Skin epidermis (tissue), 12 donors: Measurements from ENCODE around the gene TASL.
A peak's percentile ranks its signal among the peaks of the same experiment; 100 is the strongest.
"Not testable (repeated sequence)": the region's sequence is repeated elsewhere in the genome, so short reads cannot be mapped to it uniquely, and the experiment has no call there.

Experiments
- H3K27ac ChIP-seq, 21 experiments: fragments of 200-600 bp; sonication (generic) in 11 of 21; one replicate each; pipeline ENCODE4 v1.5.0; 2020; ENCODE audit warnings: mild to moderate bottlenecking in 3 of 21, inconsistent platforms in 2 of 21, moderate library complexity in 2 of 21
- H3K4me3 ChIP-seq, 7 experiments: fragments of 200-600 bp; sonication (generic) in 2 of 7; one replicate each; pipeline ENCODE4 v1.5.0; 2020; ENCODE audit warnings: inconsistent platforms in 2 of 7, mild to moderate bottlenecking in 2 of 7, moderate library complexity in 1 of 7

Gene TASL

DNA sequence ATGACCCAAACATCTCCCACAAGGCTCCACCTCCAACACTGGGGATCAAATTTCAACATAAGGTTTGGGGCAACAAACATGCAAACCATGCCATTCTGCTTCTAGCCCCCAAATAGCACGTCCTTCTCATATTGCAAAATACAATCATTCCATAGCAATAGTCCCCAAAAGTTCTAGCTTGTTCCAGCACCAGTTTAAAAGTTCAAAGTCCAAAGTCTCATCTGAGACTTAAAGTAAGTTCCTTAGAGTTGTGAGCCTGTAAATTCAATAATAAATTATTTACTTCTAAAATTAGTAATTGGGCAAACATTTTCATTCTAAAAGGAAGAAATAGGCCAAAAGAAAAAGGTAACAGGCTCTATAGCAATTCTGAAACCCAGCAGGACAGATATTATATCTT lies 8.9 kb upstream of the TASL start:
- Histone ChIP-seq H3K27ac (no peak overlapping the region), H3K4me3 (no peak overlapping the region)

DNA sequence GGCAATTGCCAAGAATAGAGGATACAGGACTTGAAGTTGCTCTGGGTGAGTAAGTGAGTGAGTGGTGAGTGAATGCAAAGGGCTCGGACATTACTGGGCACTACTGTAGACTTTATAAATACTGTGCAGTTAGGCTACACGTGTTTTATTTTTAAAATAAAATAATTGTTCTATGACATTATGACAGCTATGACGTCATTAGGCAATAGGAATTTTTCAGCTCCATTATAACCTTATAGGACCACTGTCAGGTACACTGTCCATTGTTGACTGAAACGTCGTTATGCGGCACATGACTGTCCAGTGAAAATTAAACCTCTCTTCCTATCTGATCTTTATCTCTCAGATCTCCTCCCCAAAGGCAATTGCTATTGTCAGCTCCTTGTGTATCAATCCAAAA lies 5.1 kb upstream of the TASL start:
- Histone ChIP-seq H3K27ac (no peak overlapping the region), H3K4me3 (no peak overlapping the region)

DNA sequence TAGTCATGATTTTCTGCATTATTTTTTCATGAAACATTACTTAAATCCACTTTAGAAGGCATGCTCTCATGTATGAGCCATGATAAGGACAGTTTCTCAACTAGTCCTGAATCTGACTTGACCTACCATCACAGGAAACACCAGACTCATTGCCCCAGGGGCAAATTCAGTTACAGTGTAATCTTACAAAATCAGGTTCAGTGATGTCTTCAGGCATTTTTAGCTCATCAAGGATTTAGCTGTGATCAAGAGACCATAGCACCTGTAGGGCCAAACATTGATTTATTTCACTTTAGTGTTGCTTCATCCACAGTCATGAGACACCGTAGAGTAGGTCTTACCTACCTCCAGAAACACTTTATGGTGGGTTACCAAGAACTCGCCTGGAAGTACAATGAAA lies 3.1 kb upstream of the TASL start:
- no peak overlapping the region for H3K27ac ChIP-seq
- H3K4me3 ChIP-seq = no peak overlapping the region

DNA sequence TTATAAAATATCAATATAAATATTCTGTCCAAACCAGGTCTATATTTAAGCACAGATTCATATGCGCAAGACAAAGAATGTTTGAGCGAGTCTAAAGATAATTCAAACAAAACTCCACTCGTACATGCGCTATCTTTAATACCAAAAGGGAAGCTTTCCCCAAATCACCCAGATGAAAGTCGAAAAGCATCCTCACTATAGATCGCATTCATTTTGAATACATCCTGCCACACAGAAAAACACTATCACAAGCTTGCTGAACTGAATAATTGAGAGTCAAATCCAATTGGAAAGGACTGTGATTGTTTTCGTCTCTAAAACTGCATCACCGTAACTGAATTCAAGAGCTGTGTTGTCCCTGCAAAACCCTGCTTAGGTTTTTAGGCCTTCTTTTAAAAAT lies 685 bp downstream of the TASL start:
- peak overlapping the region in 5 of 7 experiments; percentile 4 to 21 (median 17) for H3K4me3 ChIP-seq
- H3K27ac ChIP-seq = peak overlapping the region in 15 of 21 experiments; percentile 5 to 85 (median 57)

DNA sequence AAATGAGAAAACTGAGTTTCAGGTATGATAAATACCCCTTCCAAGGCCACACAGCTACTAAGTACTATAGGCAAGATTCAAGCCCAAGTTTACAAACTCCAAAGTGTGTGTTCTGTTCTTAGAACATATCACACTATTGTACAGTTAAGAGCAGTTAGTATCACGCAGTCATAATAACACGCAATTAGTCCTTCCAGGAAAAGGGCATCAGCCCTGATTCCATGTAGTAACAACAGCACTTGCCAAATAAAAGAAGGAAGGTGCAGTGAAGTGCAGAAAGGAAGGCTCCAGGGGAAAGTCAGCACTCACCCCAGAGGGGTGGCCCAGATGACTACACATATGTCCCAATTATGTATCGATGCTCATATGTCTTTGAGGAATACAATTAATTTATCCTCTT lies 4.4 kb downstream of the TASL start:
- H3K27ac ChIP-seq = peak overlapping the region in 1 of 21 experiments; percentile 18
- H3K4me3 ChIP-seq = no peak overlapping the region

DNA sequence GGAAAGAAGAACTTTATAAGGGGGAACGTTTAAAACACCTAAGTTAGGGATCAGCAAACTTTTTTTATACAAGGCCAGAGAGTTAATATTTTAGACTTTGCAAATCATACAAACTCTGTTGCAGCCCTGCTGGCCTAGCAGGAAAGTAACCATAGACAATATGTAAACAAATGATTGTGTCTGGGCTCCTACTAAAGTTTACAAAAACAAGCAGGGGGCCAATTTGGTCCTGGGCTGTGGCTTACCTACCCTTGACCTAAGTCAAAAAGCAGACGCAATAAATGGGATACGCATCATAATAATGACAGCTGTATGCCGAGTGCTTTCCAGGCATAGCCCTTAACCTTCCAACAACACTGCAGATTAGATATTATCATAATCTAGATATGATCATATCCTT lies 4.9 kb downstream of the TASL start:
- H3K4me3 ChIP-seq = no peak overlapping the region
- H3K27ac ChIP-seq = peak overlapping the region in 1 of 21 experiments; percentile 18

DNA sequence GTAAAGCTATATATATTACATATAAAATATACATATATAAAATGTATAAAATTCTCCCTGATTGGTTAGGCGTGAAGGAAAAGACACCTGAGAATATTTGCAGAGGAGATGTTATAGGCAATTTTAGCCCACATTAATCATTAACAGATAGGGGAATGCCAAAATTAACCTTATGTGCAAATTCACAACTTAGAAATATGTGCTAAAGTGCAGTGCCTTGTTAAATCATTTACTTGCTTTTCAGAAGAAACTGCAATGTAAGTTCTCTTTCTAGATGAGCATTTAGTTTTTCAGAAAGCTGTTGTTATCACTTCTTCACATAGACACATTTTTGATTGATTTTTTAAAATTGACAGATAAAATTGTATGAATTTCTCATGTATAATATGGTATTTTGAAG lies 5.6 kb downstream of the TASL start:
- H3K27ac ChIP-seq = no peak overlapping the region

DNA sequence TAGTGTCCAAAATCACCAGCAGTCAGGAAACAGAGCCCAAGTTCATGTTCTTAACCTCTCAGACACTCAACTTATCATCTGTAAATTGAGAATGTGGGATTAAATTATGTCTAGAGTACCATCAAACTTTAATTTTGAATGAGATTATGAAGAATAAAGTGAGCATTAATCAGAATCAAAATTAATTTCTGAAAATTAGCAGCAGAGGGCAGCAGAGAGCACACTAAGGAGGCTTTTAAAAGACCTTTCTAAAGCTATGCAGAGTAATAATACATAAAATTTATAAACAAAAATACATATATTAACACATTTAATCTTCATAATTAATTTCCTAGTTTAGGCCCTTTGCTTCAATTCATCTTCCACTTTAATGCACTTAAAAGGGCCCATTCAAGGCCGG lies 7.1 kb downstream of the TASL start:
- no peak overlapping the region for H3K4me3 ChIP-seq
- H3K27ac ChIP-seq = no peak overlapping the region

More for the DNA sequence above, 5.6 kb downstream of the TASL start:
- H3K4me3 ChIP-seq = no peak overlapping the region

DNA sequence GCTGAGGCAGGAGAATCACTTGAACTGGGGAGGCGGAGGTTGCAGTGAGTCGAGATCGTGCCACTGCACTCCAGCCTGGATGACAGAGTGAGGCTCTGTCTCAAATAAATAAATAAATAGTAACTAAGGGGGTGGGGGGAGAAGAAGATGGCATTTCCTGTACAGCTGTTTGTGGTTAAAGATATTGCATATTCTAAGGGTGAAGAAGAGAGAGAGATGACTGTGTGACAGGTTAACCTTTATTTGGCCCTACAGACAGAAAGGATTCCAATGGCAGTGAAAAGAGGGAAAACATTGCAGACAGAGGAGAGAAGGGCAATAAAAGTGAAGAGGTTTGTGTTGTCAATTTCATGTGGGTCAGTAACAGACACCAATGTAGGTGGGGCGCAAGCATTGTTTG lies 9.4 kb downstream of the TASL start:
- no peak overlapping the region for H3K4me3 ChIP-seq

DNA sequence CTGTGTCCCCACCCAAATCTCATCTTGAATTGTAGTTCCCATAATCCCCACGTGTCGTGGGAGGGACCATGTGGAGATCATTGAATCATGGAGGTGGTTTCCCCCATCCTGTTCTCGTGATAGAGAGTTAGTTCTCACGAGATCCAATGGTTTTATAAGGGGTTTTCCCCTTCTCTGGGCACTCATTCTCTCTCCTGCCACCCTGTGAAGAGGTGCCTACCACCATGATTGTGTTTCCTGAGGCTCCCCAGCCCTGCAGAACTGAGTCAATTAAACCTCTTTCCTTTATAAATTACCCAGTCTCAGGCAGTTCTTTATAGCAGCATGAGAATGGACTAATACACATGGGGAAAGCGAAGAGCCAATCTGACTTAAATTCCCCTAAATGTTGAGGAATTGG lies 14.5 kb downstream of the TASL start:
- not testable (repeated sequence) for H3K4me3 ChIP-seq, H3K27ac ChIP-seq

More for the DNA sequence above, 9.4 kb downstream of the TASL start:
- no peak overlapping the region for H3K27ac ChIP-seq

DNA sequence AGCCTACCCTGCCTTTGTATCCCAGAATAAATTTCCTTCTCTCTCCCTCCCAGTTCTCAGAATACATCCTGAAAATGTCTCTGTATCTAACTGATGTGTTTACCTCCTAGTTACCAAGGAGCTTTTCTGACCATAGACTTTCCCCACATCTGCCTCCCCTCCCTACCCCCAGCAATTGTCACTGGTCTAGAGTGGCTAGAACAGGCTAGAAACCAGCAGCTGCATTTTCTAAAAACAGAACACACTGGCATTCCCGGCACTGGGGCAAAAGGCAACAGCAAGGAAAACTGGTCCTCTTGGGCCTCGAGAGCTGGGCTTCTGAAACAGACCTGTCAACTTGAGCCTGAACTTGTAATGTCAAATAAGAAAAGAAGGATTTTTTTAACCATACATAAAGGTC lies 16.4 kb downstream of the TASL start:
- H3K27ac ChIP-seq = no peak overlapping the region

DNA sequence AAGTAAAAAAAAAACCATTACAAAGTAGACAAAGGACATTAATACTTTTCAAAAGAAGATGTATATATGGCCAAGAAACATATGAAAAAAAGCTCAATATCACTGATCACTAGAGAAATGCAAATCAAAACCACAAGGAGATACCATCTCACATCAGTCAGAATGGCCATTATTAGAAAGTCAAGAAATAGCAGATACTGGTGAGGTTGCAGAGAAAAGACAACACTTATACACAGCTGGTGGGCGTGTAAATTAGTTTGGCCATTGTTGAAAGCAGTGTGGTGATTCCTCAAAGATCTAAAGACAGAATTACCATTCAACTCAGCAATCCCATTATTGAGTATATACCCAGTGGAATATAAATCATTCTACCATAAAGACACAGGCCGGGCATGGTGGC lies 39.3 kb downstream of the TASL start:
- Histone ChIP-seq H3K27ac (no peak overlapping the region), H3K4me3 (no peak overlapping the region)

More for the DNA sequence above, 16.4 kb downstream of the TASL start:
- H3K4me3 ChIP-seq = no peak overlapping the region

DNA sequence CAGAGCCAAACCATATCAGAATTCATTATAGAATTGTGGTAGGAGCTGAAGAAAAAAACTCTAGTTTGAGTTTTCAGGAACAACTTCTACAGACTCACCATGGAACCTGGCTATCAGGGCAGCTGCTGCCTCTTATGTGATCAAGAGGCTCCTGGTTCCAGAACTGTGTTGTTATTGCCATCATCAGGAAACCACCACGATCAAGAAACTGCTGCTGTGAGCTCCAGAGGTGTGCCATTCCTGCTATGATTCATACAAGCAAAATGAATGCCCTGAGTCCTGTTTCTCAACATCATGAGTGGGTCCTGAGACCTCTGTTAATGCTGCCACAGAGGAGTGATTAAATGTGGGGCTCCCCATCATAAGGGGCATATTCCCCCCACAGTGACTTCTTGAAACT lies 43.7 kb downstream of the TASL start:
- Histone ChIP-seq H3K27ac (no peak overlapping the region), H3K4me3 (no peak overlapping the region)

DNA sequence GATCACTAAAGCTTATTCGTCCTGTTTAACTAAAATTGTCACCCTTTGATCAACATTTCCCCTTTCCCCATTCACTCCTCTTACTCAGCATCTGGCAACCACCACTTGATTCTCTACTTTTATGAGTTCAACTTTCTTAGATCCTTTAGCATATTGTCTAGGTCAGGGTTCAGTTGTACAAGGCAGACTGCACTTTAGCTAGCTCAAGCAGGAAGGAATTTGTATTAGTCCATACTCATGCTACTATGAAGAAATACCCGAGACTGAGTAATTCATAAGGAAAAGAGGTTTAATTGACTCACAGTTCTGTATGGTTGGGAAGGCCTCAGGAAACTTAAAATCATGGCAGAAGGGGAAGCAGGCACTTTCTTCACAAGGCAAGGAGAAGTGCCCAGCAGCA lies 44.3 kb downstream of the TASL start:
- no peak overlapping the region for H3K4me3 ChIP-seq
- H3K27ac ChIP-seq = no peak overlapping the region

DNA sequence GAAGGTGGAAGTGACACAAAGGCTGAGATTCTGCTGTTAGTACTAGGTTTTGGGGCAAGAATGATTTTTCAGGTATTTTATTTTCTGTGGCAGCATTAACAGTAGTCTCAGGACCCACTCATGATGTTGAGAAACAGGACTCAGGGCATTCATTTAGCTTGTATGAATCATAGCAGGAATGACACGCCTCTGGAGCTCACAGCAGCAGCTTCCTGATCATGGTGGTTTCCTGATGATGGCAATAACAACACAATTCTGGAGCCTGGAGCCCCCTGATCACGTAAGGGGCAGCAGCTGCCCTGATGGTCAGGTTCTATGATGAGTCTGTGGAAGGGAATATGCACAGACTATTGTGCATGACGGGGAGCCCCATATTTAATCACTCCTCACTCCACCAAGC lies 47.0 kb downstream of the TASL start:
- Histone ChIP-seq H3K4me3 (no peak overlapping the region), H3K27ac (no peak overlapping the region)

DNA sequence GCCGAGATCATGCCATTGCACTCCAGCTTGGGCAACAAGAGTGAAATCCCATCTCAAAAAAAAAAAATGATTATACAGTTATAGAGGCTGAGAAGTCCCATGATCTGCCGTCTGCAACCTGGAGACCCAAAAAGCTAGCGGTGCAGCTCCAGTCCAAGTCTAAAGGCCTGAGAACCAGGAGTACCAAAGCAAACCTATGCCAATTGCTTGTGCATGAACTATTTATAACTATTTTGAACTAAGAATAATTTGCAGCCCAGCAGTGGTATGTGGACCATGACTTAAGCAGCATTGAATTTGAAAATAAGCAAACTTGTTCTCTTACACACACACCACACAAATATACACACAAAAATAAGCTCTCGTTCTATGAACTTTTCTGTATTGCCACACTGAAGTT lies 51.8 kb downstream of the TASL start:
- Histone ChIP-seq H3K4me3 (no peak overlapping the region), H3K27ac (no peak overlapping the region)

DNA sequence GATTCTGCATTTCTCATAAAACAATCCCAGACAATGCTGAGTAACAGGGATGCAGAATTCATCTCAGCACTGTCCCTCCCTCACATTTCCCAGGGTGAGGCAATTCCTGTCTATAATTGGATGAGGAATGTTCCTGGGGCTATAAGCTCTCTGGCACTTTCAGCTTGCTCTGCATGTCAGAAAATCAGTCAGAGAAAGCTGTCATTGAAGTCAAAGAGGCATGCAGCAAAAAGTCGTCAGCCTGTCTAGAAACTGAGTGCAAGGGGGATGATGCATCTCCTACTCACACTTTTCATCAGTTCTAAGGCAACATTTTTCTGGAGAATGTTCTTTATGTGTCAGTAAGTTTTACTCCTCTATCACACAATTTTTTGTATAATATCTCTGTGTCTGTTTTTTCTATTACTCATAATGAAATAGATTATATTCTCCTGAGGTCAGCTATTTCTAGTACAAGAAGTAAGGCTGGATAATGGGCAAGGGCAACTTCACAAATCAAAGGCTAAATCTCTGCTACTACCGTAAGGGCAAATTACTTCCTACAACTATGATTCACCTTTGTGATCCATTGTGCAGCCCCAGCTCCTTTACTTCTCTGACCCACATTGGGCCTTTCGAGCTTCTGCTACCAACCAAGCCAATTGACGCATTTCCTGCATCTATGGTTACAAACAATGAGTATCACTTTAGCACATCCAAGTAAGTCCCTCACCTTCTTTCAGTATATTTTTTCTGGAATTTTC lies 56.0 kb downstream of the TASL start:
- H3K27ac ChIP-seq = no peak overlapping the region
- H3K4me3 ChIP-seq = no peak overlapping the region

DNA sequence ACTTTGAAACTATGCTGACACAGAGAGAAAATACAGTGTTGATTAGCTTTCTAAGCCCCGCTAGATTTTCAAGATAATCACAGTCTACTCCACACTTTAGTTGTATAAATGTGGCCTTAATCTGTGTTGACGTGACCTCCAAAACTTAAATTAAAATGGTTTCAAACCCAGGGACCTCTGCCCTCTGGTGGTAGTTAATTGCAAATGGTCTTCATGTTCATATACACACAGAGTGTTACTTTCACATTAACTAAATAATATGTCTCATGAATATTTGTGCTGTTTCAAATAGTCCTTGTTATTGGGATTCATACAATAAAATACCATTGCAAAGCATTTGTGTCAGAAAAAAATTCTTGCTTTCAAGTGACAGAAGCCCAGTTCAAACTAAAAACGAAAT lies 64.3 kb downstream of the TASL start:
- no peak overlapping the region for H3K4me3 ChIP-seq
- H3K27ac ChIP-seq = no peak overlapping the region
